DOHH2 (cell line): ENCODE data around the gene BBS9.

Experiments used
- H3F3A ChIP-seq: fragments of 200-600 bp; sonication (generic), shearing (Covaris generic); 2 replicates; pipeline ENCODE4 v1.6.0; 2016; ENCODE audit warnings: antibody characterized with exemption, mild to moderate bottlenecking; ENCODE audit not compliant: control insufficient read depth, insufficient read depth
- H3K27ac ChIP-seq: fragments of 200-600 bp; sonication (generic); 2 replicates; pipeline ENCODE4 v1.5.1; 2014; ENCODE audit warnings: low read depth, mild to moderate bottlenecking, low read length, moderate library complexity
- H3K27me3 ChIP-seq: fragments of 200-600 bp; sonication (generic); 2 replicates; pipeline ENCODE4 v1.6.1; 2014; ENCODE audit warnings: mild to moderate bottlenecking, low read length, mixed read lengths; ENCODE audit not compliant: control insufficient read depth
- H3K36me3 ChIP-seq: fragments of 200-600 bp; sonication (generic); 2 replicates; pipeline ENCODE4 v1.6.1; 2014; ENCODE audit warnings: mild to moderate bottlenecking, low read length, moderate library complexity, mixed read lengths; ENCODE audit not compliant: control insufficient read depth
- H3K4me1 ChIP-seq: fragments of 200-600 bp; sonication (generic); 2 replicates; pipeline ENCODE4 v1.6.1; 2014; ENCODE audit warnings: mild to moderate bottlenecking, low read length, mixed read lengths; ENCODE audit not compliant: control insufficient read depth
- H3K4me2 ChIP-seq: fragments of 200-600 bp; sonication (generic); 2 replicates; pipeline ENCODE4 v1.6.0; 2014; ENCODE audit warnings: mild to moderate bottlenecking, low read length, moderate library complexity
- H3K4me3 ChIP-seq: fragments of 200-600 bp; sonication (generic); 2 replicates; pipeline ENCODE4 v1.5.1; 2014; ENCODE audit warnings: mild to moderate bottlenecking, low read length, mixed read lengths
- H3K79me2 ChIP-seq: fragments of 200-600 bp; sonication (generic); 2 replicates; pipeline ENCODE4 v1.6.1; 2014; ENCODE audit warnings: mild to moderate bottlenecking, low read length, mixed read lengths; ENCODE audit not compliant: control insufficient read depth
- H3K9me2 ChIP-seq: fragments of 200-600 bp; sonication (generic); replicated peaks from 2 replicates; pipeline ENCODE4 v1.6.1; 2014; ENCODE audit warnings: mild to moderate bottlenecking, low read length, mixed read lengths; ENCODE audit not compliant: control insufficient read depth
- H3K9me3 ChIP-seq: fragments of 200-600 bp; sonication (generic); 2 replicates; pipeline ENCODE4 v1.6.1; 2014; ENCODE audit warnings: antibody characterized with exemption, low read length, mixed read lengths; ENCODE audit not compliant: control insufficient read depth, insufficient read depth
- H4K20me1 ChIP-seq: fragments of 200-600 bp; sonication (generic); 2 replicates; pipeline ENCODE4 v1.6.0; 2014; ENCODE audit warnings: low read depth, mild to moderate bottlenecking, antibody characterized with exemption, low read length, moderate library complexity; ENCODE audit not compliant: control insufficient read depth, insufficient read depth
- EZH2phosphoT487 ChIP-seq: fragments of 200-600 bp; sonication (generic); IDR thresholded peaks from 2 replicates; pipeline ENCODE4 v1.6.1; 2017; ENCODE audit warnings: borderline replicate concordance, mild to moderate bottlenecking, antibody characterized with exemption, low read length, moderate library complexity, mixed read lengths
- TF ChIP-seq, protein P1 (sequence below): fragments of 200-600 bp; sonication (generic); IDR thresholded peaks from one replicate; pipeline ENCODE4 v1.5.1; 2014; ENCODE audit warnings: antibody characterized with exemption, mild to moderate bottlenecking, low read depth, low read length; ENCODE audit not compliant: poor library complexity, severe bottlenecking

The BBS9 gene

DNA sequence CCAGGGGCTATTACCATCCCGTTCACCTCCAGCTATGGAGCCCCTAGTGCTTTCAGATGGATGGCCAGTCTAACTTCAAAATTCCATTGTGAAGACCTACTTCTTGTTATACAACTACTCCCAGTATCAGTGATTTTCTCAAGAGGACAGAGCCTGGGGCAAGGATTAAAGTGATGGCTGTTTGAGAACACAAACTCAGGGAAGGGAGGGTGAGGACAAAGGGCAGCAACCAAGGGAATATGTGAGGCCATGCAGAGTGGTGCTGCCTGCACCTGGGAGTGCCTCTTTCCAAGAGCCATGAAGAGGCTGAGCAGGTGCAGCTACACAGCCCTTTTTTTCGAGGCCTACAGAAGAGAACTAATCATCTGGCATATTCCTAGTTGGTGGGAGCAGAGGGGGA lies 472.5 kb downstream of the BBS9 start:
- no peaks in the 10 kb centered on the region for H4K20me1 ChIP-seq
- H3K4me2 ChIP-seq = no peak overlapping the region
- H3K79me2 ChIP-seq = no peaks in the 10 kb centered on the region
- H3K4me3 ChIP-seq = no peak overlapping the region
- H3F3A ChIP-seq = no peaks in the 10 kb centered on the region
- no peak for TF ChIP-seq EZH2phosphoT487
- TF ChIP-seq, protein P1, sequence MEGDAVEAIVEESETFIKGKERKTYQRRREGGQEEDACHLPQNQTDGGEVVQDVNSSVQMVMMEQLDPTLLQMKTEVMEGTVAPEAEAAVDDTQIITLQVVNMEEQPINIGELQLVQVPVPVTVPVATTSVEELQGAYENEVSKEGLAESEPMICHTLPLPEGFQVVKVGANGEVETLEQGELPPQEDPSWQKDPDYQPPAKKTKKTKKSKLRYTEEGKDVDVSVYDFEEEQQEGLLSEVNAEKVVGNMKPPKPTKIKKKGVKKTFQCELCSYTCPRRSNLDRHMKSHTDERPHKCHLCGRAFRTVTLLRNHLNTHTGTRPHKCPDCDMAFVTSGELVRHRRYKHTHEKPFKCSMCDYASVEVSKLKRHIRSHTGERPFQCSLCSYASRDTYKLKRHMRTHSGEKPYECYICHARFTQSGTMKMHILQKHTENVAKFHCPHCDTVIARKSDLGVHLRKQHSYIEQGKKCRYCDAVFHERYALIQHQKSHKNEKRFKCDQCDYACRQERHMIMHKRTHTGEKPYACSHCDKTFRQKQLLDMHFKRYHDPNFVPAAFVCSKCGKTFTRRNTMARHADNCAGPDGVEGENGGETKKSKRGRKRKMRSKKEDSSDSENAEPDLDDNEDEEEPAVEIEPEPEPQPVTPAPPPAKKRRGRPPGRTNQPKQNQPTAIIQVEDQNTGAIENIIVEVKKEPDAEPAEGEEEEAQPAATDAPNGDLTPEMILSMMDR = no peak
- no peaks in the 10 kb centered on the region for H3K9me3 ChIP-seq
- H3K4me1 ChIP-seq = peaks cover 1% of the 10 kb centered on the region
- no peaks in the 10 kb centered on the region for H3K9me2 ChIP-seq
- H3K27me3 ChIP-seq = no peaks in the 10 kb centered on the region
- H3K27ac ChIP-seq = no peak overlapping the region
- no peaks in the 10 kb centered on the region for H3K36me3 ChIP-seq

DNA sequence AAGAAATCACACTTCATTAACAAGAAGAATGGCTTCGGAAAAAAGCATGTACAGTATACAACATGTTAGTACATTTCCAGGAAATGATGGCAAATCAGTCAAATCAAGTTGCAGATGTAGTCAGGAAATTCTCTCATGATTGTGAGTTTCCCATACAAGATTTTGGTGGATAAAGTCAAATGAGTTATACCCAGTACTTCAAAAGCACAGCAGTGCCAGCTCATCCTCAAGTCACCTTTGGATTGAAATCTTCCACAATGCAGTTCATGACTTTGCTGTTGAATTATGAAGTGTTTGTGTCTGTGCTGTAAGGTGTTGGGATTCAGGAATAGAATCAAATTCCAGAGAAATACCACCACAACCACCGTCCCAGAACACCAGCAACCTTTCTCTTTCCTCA lies 474.7 kb downstream of the BBS9 start:
- no peaks in the 10 kb centered on the region for H3K27me3 ChIP-seq
- no peaks in the 10 kb centered on the region for H4K20me1 ChIP-seq
- H3K79me2 ChIP-seq = no peaks in the 10 kb centered on the region
- TF ChIP-seq, protein P1 = no peak
- no peak for TF ChIP-seq EZH2phosphoT487
- peaks cover 3% of the 10 kb centered on the region; the same call in 1 of the 2 replicates for H3K9me3 ChIP-seq
- H3K4me2 ChIP-seq = no peak overlapping the region
- no peak overlapping the region for H3K4me3 ChIP-seq
- no peaks in the 10 kb centered on the region for H3K9me2 ChIP-seq
- no peaks in the 10 kb centered on the region for H3F3A ChIP-seq
- peaks cover 8% of the 10 kb centered on the region for H3K4me1 ChIP-seq
- no peak overlapping the region for H3K27ac ChIP-seq
- no peaks in the 10 kb centered on the region for H3K36me3 ChIP-seq

DNA sequence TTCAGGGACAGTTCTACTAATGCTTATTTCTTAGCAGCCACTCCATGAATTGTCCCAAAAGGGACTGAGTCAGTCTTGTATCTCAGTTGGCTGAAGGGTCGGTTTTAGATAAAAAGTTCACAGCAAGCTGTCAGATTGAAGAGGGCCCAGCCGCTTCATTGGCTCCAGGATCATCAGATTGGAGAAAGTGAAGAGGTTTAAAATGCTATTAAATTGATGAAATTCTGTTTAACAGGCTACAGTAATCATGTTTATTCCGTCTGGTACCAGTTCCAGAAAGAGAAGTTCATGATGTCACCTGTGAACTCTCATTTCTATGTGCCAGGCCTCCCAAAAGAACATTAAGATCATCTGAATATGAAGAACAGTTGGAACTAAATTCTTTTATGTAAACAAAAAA lies 481.6 kb downstream of the BBS9 start:
- peaks cover 3% of the 10 kb centered on the region; the same call in 1 of the 2 replicates for H3K9me3 ChIP-seq
- no peaks in the 10 kb centered on the region for H3K79me2 ChIP-seq
- H4K20me1 ChIP-seq = no peaks in the 10 kb centered on the region
- H3F3A ChIP-seq = no peaks in the 10 kb centered on the region
- H3K4me1 ChIP-seq = peaks cover 8% of the 10 kb centered on the region
- no peak overlapping the region for H3K27ac ChIP-seq
- no peak overlapping the region for H3K4me2 ChIP-seq
- no peak overlapping the region for H3K4me3 ChIP-seq
- TF ChIP-seq, protein P1 = no peak
- TF ChIP-seq EZH2phosphoT487 = no peak
- H3K36me3 ChIP-seq = no peaks in the 10 kb centered on the region
- no peaks in the 10 kb centered on the region for H3K9me2 ChIP-seq
- no peaks in the 10 kb centered on the region for H3K27me3 ChIP-seq

DNA sequence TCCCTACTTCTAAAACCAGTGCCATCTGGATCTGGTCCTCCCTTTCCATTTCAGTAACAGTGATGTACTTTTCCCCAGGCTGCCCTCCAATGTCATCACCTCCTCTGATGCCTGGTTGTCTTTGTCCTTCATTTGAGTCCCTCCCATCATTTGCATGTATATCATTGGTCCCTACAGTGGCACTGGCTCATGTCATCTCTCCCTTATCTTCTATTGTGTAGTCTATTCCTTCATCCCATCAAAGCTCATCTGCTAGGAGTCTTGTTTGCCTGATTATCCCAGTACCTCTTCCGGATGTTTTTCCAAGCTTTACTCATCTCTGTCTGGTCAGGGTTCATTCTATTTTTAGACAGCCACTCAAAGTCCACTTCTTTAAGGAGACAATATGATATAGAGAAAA lies 483.1 kb downstream of the BBS9 start:
- H3K79me2 ChIP-seq = no peaks in the 10 kb centered on the region
- peaks cover 3% of the 10 kb centered on the region; the same call in 1 of the 2 replicates for H3K9me3 ChIP-seq
- H3K4me1 ChIP-seq = peaks cover 4% of the 10 kb centered on the region; the same call in 1 of the 2 replicates
- TF ChIP-seq, protein P1 = no peak
- no peak for TF ChIP-seq EZH2phosphoT487
- H3K4me3 ChIP-seq = no peak overlapping the region
- H4K20me1 ChIP-seq = no peaks in the 10 kb centered on the region
- no peak overlapping the region for H3K4me2 ChIP-seq
- H3K36me3 ChIP-seq = no peaks in the 10 kb centered on the region
- no peak overlapping the region for H3K27ac ChIP-seq
- no peaks in the 10 kb centered on the region for H3K27me3 ChIP-seq
- no peaks in the 10 kb centered on the region for H3K9me2 ChIP-seq
- no peaks in the 10 kb centered on the region for H3F3A ChIP-seq
